Measurements from ENCODE around the gene VWA8.
"Not testable (repeated sequence)": the region's sequence is repeated elsewhere in the genome, so short reads cannot be mapped to it uniquely, and the experiment has no call there.

The VWA8 gene

DNA sequence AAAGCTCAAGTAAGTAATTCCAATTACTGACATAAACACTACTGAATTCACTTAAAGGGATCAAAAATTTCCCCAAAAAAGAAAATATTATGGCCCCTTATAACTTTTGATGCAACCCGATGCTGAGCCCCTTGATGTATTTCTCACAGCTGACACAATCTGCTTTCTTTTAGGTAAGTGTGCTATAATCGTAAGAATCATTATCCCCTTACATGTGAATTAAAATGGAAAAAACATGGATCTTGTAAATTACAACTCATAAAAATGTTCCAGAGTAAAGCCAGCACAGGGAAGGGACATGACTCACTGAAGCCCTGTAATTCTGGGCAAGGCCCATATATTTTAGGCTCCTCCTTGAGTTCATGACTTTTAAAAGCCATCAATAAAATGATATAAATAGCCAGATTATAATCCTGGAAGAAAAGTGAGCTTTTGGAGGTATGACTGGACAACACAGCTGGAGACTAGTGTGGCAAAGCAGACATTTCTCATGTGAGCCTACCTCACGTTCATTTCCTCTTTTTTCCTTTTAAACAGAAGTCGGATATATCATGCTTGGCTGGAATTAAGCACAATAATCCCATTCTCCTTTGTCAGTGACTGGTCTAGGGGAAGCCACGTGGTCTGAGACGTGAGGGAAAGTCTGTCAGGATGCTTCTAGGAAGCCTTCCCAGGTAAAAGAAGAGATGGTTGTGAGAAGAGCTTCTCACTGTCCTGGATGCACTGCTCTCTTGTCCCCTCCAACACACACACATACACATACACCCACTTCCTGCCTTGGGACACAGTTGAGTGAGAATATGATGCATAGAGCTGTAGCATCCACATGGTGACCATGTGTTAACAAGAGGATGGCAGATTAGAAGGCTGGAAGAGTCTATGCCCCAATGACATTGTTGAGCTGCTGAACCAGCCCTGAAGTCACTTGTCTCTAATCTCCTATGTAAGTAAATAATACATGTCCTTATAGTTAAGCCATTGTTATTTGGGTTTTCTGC is 338.2 kb downstream of the VWA8 start:
- TF ChIP-seq, protein P1, sequence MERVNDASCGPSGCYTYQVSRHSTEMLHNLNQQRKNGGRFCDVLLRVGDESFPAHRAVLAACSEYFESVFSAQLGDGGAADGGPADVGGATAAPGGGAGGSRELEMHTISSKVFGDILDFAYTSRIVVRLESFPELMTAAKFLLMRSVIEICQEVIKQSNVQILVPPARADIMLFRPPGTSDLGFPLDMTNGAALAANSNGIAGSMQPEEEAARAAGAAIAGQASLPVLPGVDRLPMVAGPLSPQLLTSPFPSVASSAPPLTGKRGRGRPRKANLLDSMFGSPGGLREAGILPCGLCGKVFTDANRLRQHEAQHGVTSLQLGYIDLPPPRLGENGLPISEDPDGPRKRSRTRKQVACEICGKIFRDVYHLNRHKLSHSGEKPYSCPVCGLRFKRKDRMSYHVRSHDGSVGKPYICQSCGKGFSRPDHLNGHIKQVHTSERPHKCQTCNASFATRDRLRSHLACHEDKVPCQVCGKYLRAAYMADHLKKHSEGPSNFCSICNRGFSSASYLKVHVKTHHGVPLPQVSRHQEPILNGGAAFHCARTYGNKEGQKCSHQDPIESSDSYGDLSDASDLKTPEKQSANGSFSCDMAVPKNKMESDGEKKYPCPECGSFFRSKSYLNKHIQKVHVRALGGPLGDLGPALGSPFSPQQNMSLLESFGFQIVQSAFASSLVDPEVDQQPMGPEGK (CRISPR knock-in tag; IDR thresholded peaks at IDR 0.05; ENCODE audit: borderline replicate concordance): no peak
- TF ChIP-seq, protein P2, sequence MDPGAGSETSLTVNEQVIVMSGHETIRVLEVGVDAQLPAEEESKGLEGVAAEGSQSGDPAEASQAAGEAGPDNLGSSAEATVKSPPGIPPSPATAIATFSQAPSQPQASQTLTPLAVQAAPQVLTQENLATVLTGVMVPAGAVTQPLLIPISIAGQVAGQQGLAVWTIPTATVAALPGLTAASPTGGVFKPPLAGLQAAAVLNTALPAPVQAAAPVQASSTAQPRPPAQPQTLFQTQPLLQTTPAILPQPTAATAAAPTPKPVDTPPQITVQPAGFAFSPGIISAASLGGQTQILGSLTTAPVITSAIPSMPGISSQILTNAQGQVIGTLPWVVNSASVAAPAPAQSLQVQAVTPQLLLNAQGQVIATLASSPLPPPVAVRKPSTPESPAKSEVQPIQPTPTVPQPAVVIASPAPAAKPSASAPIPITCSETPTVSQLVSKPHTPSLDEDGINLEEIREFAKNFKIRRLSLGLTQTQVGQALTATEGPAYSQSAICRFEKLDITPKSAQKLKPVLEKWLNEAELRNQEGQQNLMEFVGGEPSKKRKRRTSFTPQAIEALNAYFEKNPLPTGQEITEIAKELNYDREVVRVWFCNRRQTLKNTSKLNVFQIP (CRISPR knock-in tag; IDR thresholded peaks at IDR 0.05; ENCODE audit: borderline replicate concordance, low read depth): no peak
- TF ChIP-seq RARB (CRISPR knock-in tag; IDR thresholded peaks at IDR 0.05) (no peak), ISL1 (CRISPR knock-in tag; IDR thresholded peaks at IDR 0.05) (no peak)
- no peak for ATAC-seq

DNA sequence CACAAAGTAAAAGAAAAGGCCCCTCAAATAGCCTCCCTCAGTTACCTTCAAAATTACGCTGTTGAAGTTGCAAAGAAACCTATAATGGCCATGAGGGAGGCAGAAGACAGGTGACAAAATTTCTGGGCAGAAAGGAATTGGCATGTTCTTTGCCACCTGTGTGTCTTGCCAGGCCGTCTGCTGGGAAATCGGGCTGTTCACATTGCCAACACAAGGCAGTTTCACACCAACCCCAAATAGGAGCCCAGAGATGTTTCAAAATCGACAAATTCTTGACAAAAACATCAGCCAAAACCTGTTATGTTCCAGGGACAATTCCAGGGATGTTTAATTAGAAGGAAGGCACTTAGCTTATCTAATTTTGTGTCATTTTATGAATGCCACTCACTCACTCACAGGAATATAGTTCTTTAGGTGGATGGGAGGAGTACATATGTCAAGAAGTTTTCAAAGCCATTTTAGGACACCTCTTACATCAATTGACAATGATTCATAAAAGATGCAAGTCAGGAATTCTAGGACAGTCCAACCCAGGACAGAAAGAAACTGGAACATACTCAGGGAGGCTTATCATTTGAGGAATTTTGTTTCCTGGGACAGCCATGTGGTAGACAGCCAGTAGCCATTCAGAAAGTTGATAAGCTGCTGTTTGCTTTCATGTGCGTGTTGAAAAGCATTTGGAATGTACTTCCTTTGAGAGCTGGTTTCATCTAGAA is 339.0 kb downstream of the VWA8 start:
- ATAC-seq: no peak
- TF ChIP-seq PPARA (CRISPR knock-in tag; IDR thresholded peaks at IDR 0.05; ENCODE audit: borderline replicate concordance) (no peak), ZFP3 (CRISPR knock-in tag; IDR thresholded peaks at IDR 0.05) (no peak), CSDC2 (CRISPR knock-in tag; IDR thresholded peaks at IDR 0.05) (no peak), BACH2 (CRISPR knock-in tag; IDR thresholded peaks at IDR 0.05; ENCODE audit: borderline replicate concordance) (no peak), ZNF565 (CRISPR knock-in tag; conservative IDR thresholded peaks at IDR 0.05; ENCODE audit: low read depth) (no peak), ISL1 (CRISPR knock-in tag; IDR thresholded peaks at IDR 0.05) (no peak), ZNF8 (CRISPR knock-in tag; IDR thresholded peaks at IDR 0.05) (no peak)
- TF ChIP-seq, protein P2 (CRISPR knock-in tag; IDR thresholded peaks at IDR 0.05; ENCODE audit: borderline replicate concordance, low read depth): no peak
- TF ChIP-seq, protein P1 (CRISPR knock-in tag; IDR thresholded peaks at IDR 0.05; ENCODE audit: borderline replicate concordance): no peak
- TF ChIP-seq, protein P3, sequence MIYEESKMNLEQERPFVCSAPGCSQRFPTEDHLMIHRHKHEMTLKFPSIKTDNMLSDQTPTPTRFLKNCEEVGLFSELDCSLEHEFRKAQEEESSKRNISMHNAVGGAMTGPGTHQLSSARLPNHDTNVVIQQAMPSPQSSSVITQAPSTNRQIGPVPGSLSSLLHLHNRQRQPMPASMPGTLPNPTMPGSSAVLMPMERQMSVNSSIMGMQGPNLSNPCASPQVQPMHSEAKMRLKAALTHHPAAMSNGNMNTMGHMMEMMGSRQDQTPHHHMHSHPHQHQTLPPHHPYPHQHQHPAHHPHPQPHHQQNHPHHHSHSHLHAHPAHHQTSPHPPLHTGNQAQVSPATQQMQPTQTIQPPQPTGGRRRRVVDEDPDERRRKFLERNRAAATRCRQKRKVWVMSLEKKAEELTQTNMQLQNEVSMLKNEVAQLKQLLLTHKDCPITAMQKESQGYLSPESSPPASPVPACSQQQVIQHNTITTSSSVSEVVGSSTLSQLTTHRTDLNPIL (CRISPR knock-in tag; IDR thresholded peaks at IDR 0.05; ENCODE audit: low read depth): no peak

DNA sequence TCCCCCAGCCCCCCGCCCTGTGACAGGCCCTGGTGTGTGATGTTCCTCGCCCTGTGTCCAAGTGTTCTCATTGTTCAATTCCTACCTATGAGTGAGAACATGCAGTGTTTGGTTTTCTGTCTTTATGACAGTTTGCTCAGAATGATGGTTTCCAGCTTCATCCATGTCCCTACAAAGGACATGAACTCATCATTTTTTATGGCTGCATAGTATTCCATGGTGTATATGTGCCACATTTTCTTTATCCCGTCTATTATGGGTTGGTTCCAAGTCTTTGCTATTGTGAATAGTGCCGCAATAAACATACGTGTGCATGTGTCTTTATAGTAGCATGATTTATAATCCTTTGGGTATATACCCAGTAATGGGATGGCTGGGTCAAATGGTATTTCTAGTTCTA is 343.3 kb downstream of the VWA8 start:
- not testable (repeated sequence) for ATAC-seq

DNA sequence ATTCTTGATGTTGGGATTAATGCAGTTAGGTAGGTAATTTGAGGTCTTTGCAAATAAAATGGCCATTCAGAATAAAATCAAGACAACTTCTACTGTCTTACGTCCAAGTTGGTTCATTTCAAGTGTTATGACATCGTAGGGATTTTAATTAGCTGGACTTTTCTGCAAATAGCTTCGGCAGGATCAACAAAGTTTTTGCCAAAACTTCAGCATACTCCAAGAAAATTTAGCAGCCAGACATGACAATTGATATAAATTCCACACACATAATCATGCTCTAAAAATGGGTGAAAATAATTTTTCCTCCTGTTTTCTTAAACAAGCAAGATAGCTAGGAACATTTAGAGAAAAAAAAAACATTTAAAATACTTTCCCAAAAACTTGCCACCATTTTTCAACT is 344.8 kb downstream of the VWA8 start:
- ATAC-seq: no peak
- TF ChIP-seq ZNF70 (CRISPR knock-in tag; IDR thresholded peaks at IDR 0.05) (no peak), ZFP30 (CRISPR knock-in tag; IDR thresholded peaks at IDR 0.05) (no peak), BACH2 (CRISPR knock-in tag; IDR thresholded peaks at IDR 0.05; ENCODE audit: borderline replicate concordance) (no peak), TOX (CRISPR knock-in tag; IDR thresholded peaks at IDR 0.05; ENCODE audit: borderline replicate concordance) (no peak), ZNF8 (CRISPR knock-in tag; IDR thresholded peaks at IDR 0.05) (no peak)

DNA sequence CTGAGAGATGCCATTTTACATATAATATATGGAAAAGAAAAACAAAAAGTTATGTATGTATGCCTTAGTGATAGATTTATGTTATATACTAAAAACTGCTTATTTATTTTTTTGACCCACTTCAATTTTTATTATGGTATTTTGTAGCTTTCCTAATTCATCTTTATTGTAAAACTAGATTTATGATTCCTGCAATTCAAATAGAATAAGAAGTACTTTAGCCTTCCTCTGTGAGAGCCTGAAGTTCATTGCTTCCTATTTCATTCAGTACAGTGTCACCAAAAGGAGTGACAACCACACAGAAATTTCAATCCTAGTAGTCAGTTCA is 345.4 kb downstream of the VWA8 start:
- TF ChIP-seq ZFP30 (CRISPR knock-in tag; IDR thresholded peaks at IDR 0.05) (no peak), ZNF565 (CRISPR knock-in tag; conservative IDR thresholded peaks at IDR 0.05; ENCODE audit: low read depth) (no peak), ZFP3 (CRISPR knock-in tag; IDR thresholded peaks at IDR 0.05) (no peak), ZNF70 (CRISPR knock-in tag; IDR thresholded peaks at IDR 0.05) (no peak), ZC3H10 (CRISPR knock-in tag; IDR thresholded peaks at IDR 0.05) (no peak), CSDC2 (CRISPR knock-in tag; IDR thresholded peaks at IDR 0.05) (no peak)
- no peak for ATAC-seq
